SU-DHL-6 (cell line): ENCODE measurements around the gene KLC4.

Experiments
- H2AFZ ChIP-seq: fragments of 200-600 bp; sonication (generic); 2 replicates; pipeline ENCODE4 v1.6.1; 2014; ENCODE audit warnings: low read depth, mild to moderate bottlenecking, moderate library complexity, mixed read lengths, antibody characterized with exemption, low read length; ENCODE audit not compliant: severe bottlenecking
- H3F3A ChIP-seq: fragments of 200-600 bp; shearing (Covaris generic); 2 replicates; pipeline ENCODE4 v1.6.0; 2016; ENCODE audit warnings: antibody characterized with exemption, mild to moderate bottlenecking; ENCODE audit not compliant: insufficient read depth
- H3K27ac ChIP-seq: fragments of 200-600 bp; sonication (generic); 2 replicates; pipeline ENCODE4 v1.5.1; 2016; ENCODE audit warnings: low read depth, mild to moderate bottlenecking, low read length, moderate library complexity, mixed read lengths
- H3K27me3 ChIP-seq: fragments of 200-600 bp; sonication (generic), shearing (Covaris generic); 2 replicates; pipeline ENCODE4 v1.6.0; 2014; ENCODE audit warnings: mild to moderate bottlenecking, low read length
- H3K36me3 ChIP-seq: fragments of 200-600 bp; sonication (generic); 2 replicates; pipeline ENCODE4 v1.6.1; 2014; ENCODE audit warnings: mild to moderate bottlenecking, low read length, mixed read lengths
- H3K4me2 ChIP-seq: fragments of 300-600, 200-600 bp; shearing (Covaris generic), sonication (generic); 2 replicates; pipeline ENCODE4 v1.6.0; 2014; ENCODE audit warnings: low read length, low read depth, mild to moderate bottlenecking; ENCODE audit not compliant: poor library complexity, severe bottlenecking
- H3K4me3 ChIP-seq: fragments of 200-600 bp; sonication (generic); 2 replicates; pipeline ENCODE4 v1.5.1; 2014; ENCODE audit warnings: antibody characterized with exemption, low read length, mild to moderate bottlenecking, mixed read lengths; ENCODE audit not compliant: insufficient read depth, poor library complexity, severe bottlenecking
- H3K79me2 ChIP-seq: fragments of 200-600 bp; sonication (generic); 2 replicates; pipeline ENCODE4 v1.6.1; 2014; ENCODE audit warnings: mild to moderate bottlenecking, low read length, moderate library complexity; ENCODE audit not compliant: insufficient read depth
- H3K9ac ChIP-seq: fragments of 200-600 bp; sonication (generic); 2 replicates; pipeline ENCODE4 v1.7.0; 2014; ENCODE audit warnings: mild to moderate bottlenecking, low read length
- H3K9me2 ChIP-seq: fragments of 200-600 bp; sonication (generic); replicated peaks from 2 replicates; pipeline ENCODE4 v1.6.1; 2014; ENCODE audit warnings: low read length; ENCODE audit not compliant: insufficient read depth
- H3K9me3 ChIP-seq: fragments of 200-600 bp; sonication (generic); 2 replicates; pipeline ENCODE4 v1.6.1; 2014; ENCODE audit warnings: low read length, mixed read lengths; ENCODE audit not compliant: insufficient read depth
- H4K20me1 ChIP-seq: fragments of 200-600 bp; sonication (generic); 2 replicates; pipeline ENCODE4 v1.6.1; 2014; ENCODE audit warnings: low read depth, mild to moderate bottlenecking, antibody characterized with exemption, low read length, moderate library complexity, mixed read lengths
- EZH2phosphoT487 ChIP-seq: fragments of 200-600 bp; sonication (generic), shearing (Covaris generic); conservative IDR thresholded peaks from 2 replicates; pipeline ENCODE4 v1.6.1; 2018; ENCODE audit warnings: mild to moderate bottlenecking, antibody characterized with exemption, low read length, moderate library complexity, mixed read lengths
- TF ChIP-seq, protein P1 (sequence below): fragments of 200-600 bp; sonication (generic); IDR thresholded peaks from one replicate; pipeline ENCODE4 v1.5.1; 2017; ENCODE audit warnings: antibody characterized with exemption, mild to moderate bottlenecking, low read length, moderate library complexity; ENCODE audit not compliant: insufficient read depth, poor library complexity, severe bottlenecking

KLC4 gene

DNA sequence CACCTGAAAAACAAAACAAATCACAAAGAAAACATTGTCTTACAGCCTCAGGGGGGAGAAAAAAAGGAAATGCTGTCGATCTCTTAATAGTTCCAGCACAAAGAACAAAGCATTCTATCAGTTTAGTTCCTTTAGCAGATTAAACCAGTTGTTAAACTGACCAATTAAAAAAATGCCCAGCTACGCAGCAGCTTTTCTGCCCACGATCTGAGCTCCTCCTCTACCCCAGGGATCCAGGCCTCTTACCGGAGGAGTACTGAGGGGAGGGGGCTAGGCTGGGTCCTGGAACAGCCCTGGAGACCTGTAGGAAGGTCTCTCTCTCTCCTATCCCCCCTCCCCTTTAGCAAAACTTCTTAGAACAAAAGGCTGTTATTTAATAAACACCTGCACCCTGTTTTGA lies 30.0 kb downstream of the KLC4 start:
- Histone ChIP-seq H3K4me3 (no peak overlapping the region), H3K79me2 (no peaks in the 10 kb centered on the region), H3K4me2 (no peak overlapping the region), H3K9ac (no peak overlapping the region), H3K27ac (no peak overlapping the region), H3K9me3 (no peaks in the 10 kb centered on the region), H3K9me2 (no peaks in the 10 kb centered on the region), H3K27me3 (no peaks in the 10 kb centered on the region), H3F3A (no peaks in the 10 kb centered on the region), H2AFZ (no peak overlapping the region), H3K36me3 (no peaks in the 10 kb centered on the region), H4K20me1 (no peaks in the 10 kb centered on the region)
- TF ChIP-seq, protein P1, sequence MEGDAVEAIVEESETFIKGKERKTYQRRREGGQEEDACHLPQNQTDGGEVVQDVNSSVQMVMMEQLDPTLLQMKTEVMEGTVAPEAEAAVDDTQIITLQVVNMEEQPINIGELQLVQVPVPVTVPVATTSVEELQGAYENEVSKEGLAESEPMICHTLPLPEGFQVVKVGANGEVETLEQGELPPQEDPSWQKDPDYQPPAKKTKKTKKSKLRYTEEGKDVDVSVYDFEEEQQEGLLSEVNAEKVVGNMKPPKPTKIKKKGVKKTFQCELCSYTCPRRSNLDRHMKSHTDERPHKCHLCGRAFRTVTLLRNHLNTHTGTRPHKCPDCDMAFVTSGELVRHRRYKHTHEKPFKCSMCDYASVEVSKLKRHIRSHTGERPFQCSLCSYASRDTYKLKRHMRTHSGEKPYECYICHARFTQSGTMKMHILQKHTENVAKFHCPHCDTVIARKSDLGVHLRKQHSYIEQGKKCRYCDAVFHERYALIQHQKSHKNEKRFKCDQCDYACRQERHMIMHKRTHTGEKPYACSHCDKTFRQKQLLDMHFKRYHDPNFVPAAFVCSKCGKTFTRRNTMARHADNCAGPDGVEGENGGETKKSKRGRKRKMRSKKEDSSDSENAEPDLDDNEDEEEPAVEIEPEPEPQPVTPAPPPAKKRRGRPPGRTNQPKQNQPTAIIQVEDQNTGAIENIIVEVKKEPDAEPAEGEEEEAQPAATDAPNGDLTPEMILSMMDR = no peak
- TF ChIP-seq EZH2phosphoT487 = no peak

GRCh38 chr6:43089874-43090558 lies 30.6 kb downstream of the KLC4 start:
- Histone ChIP-seq H3K79me2 (no peaks in the 10 kb centered on the region), H3K9me2 (no peaks in the 10 kb centered on the region), H3K27ac (no peak overlapping the region), H4K20me1 (no peaks in the 10 kb centered on the region), H2AFZ (no peak overlapping the region), H3K9me3 (no peaks in the 10 kb centered on the region), H3K36me3 (no peaks in the 10 kb centered on the region), H3K4me3 (no peak overlapping the region), H3F3A (no peaks in the 10 kb centered on the region), H3K4me2 (no peak overlapping the region), H3K27me3 (no peaks in the 10 kb centered on the region), H3K9ac (no peak overlapping the region)
- TF ChIP-seq, protein P1 = no peak
- no peak for TF ChIP-seq EZH2phosphoT487

- H3K4me2 ChIP-seq = no peak overlapping the region
- H3K36me3 ChIP-seq = no peaks in the 10 kb centered on the region
- no peaks in the 10 kb centered on the region for H4K20me1 ChIP-seq
- no peaks in the 10 kb centered on the region for H3F3A ChIP-seq
- H3K27me3 ChIP-seq = no peaks in the 10 kb centered on the region
- H3K79me2 ChIP-seq = no peaks in the 10 kb centered on the region
- H2AFZ ChIP-seq = no peak overlapping the region
- no peak overlapping the region for H3K9ac ChIP-seq
- H3K27ac ChIP-seq = no peak overlapping the region
- no peaks in the 10 kb centered on the region for H3K9me2 ChIP-seq
- no peaks in the 10 kb centered on the region for H3K9me3 ChIP-seq
- H3K4me3 ChIP-seq = no peak overlapping the region
- TF ChIP-seq, protein P1 = no peak
- TF ChIP-seq EZH2phosphoT487 = no peak
These were observed 31.1 kb downstream of the KLC4 start for GRCh38 chr6:43090559-43090956.
